Activated B cell treated with CpG ODN at 0.5 μM for 24 hours (primary cell): ENCODE results near the gene SPEF1. TPM values are rescaled to one million over a fixed set of nuclear protein-coding genes. Genes with fewer than 3 reads are reported as not detected.

Source experiments
- ATAC-seq: fragments of 200-7000 bp; cut with Tn5 transposase; one replicate; pipeline ENCODE4 v1.10.0; 2021; ENCODE audit warnings: low read depth, mild to moderate bottlenecking, moderate library complexity
- CTCF ChIA-PET: fragments of 350-600 bp; sonication (Branson Sonifier 250); formaldehyde crosslinking; loops from one replicate; lab custom pipeline; 2021; ENCODE audit warnings: antibody characterized with exemption; lab: Charles Lee
- POLR2A ChIA-PET: fragments of 350-600 bp; sonication (Branson Sonifier 250); formaldehyde crosslinking; loops from one replicate; lab custom pipeline; 2021; ENCODE audit warnings: antibody characterized with exemption; lab: Charles Lee
- DNase-seq: peaks from one replicate; pipeline ENCODE4 v3.0.0; 2022
- H3K27ac Mint-ChIP-seq: one replicate; pipeline ENCODE4 v1.8.0; 2020; ENCODE audit warnings: mixed read lengths
- H3K27me3 Mint-ChIP-seq: one replicate; pipeline ENCODE4 v1.8.0; 2021; ENCODE audit warnings: mixed read lengths
- H3K36me3 Mint-ChIP-seq: one replicate; pipeline ENCODE4 v1.8.0; 2021; ENCODE audit warnings: low read depth, mixed read lengths
- H3K4me1 Mint-ChIP-seq: one replicate; pipeline ENCODE4 v1.8.0; 2021; ENCODE audit warnings: mixed read lengths
- H3K4me3 Mint-ChIP-seq: one replicate; pipeline ENCODE4 v1.8.0; 2020; ENCODE audit warnings: mild to moderate bottlenecking, mixed read lengths
- H3K9me3 Mint-ChIP-seq: one replicate; pipeline ENCODE4 v1.8.0; 2020; ENCODE audit warnings: mixed read lengths
- CTCF ChIP-seq: fragments of 200-600 bp; IDR thresholded peaks from one replicate; pipeline ENCODE4 v1.8.0; 2022; ENCODE audit warnings: antibody characterized with exemption, mild to moderate bottlenecking
- intact Hi-C: fragments of 100-400 bp; cut with micrococcal nuclease; formaldehyde crosslinking; loops from one replicate; pipeline ENCODE4 v1.15.1; 2024
- total RNA-seq: library from RNA; stranded (reverse); gene quantifications from 2 replicates; pipeline ENCODE4 v1.2.3, GENCODE V29; 2022

The SPEF1 gene
- total RNA-seq, 1 donor from 2014 or later: not detected

- DNase-seq: peak; percentile 95
- Mint-ChIP-seq H3K27ac (peak within 1 kb of the TSS; percentile 94), H3K4me3 (peak within 1 kb of the TSS; percentile 90), H3K27me3 (peaks cover 3% of the 10 kb centered on the region), H3K9me3 (no peaks in the 10 kb centered on the region), H3K4me1 (peaks cover 26% of the 10 kb centered on the region), H3K36me3 (peaks cover 1% of the 10 kb centered on the region)
- intact Hi-C loops: loop anchor here (1.0 to 10.0 kb wide), 14 partner anchors 10 to 720 kb away; partner anchors contain the start of genes AP5S1, ATRN, CENPB and DDRGK1
- ChIA-PET POLR2A (interaction anchor here (0.6 to 2.7 kb wide), 17 partner anchors 11 to 1116 kb away, joined by 3 to 45 read pairs (median 6); partner anchors contain the start of genes AP5S1, CDC25B, CENPB and NOP56), CTCF (interaction anchor here (1.3 to 3.6 kb wide), 8 partner anchors 10 to 91 kb away, joined by 3 to 32 read pairs (median 10); partner anchors contain the start of genes AP5S1 and CENPB)
- no peak for TF ChIP-seq CTCF
- peak; percentile 86 for ATAC-seq
Observed at GRCh38 chr20:3767427-3768341, 13.6 kb downstream of the SPEF1 start, which contains the start of gene ADISSP. ADISSP (minus strand) TSS chr20:3767753; CDS start chr20:3760100, 7,653 bp downstream.

GRCh38 chr20:3767110-3767426, 14.2 kb downstream of the SPEF1 start:
- ATAC-seq (no peak), DNase-seq (no peak)
- Mint-ChIP-seq H3K4me3 (peak overlapping the region; percentile 90), H3K36me3 (peaks cover 1% of the 10 kb centered on the region), H3K27ac (peak overlapping the region; percentile 50), H3K4me1 (peaks cover 26% of the 10 kb centered on the region), H3K27me3 (no peaks in the 10 kb centered on the region), H3K9me3 (no peaks in the 10 kb centered on the region)
- POLR2A ChIA-PET: interaction anchor here (0.6 to 2.7 kb wide), 10 partner anchors 11 to 1115 kb away, joined by 3 to 45 read pairs (median 6); partner anchors contain the start of genes AP5S1, CDC25B, CENPB and NOP56
- intact Hi-C loops: loop anchor here (2.0 to 10.0 kb wide), 5 partner anchors 250 to 720 kb away; partner anchors contain the start of genes ATRN, DDRGK1, ITPA and MRPS26
- TF ChIP-seq CTCF: no peak
- CTCF ChIA-PET: interaction anchor here (1.4 to 3.6 kb wide), 4 partner anchors 11 to 22 kb away, joined by 3 to 32 read pairs (median 16); partner anchors contain the start of gene CENPB

- peaks cover 5% of the 10 kb centered on the region for H3K36me3 Mint-ChIP-seq
- CTCF ChIA-PET: interaction anchor here (3.2 to 3.6 kb wide), 2 partner anchors 11 to 13 kb away, joined by 18 to 32 read pairs; no protein-coding TSS in a partner anchor
- intact Hi-C loops: loop anchor here (2.0 to 10.0 kb wide), 5 partner anchors 251 to 719 kb away; partner anchors contain the start of genes ATRN, DDRGK1, ITPA and MRPS26
- H3K9me3 Mint-ChIP-seq: no peaks in the 10 kb centered on the region
- no peak for TF ChIP-seq CTCF
- no peaks in the 10 kb centered on the region for H3K27me3 Mint-ChIP-seq
- DNase-seq: no peak
- no peak for ATAC-seq
- POLR2A ChIA-PET: interaction anchor here (1.5 to 2.7 kb wide), 4 partner anchors 20 to 358 kb away, joined by 3 to 45 read pairs (median 16); partner anchors contain the start of genes AP5S1 and CENPB
- peak overlapping the region; percentile 90 for H3K4me3 Mint-ChIP-seq
- peak overlapping the region; percentile 50 for H3K27ac Mint-ChIP-seq
- H3K4me1 Mint-ChIP-seq: peaks cover 27% of the 10 kb centered on the region
Observed at GRCh38 chr20:3766422-3767109, 14.7 kb downstream of the SPEF1 start.

GRCh38 chr20:3765171-3765882, 15.9 kb downstream of the SPEF1 start:
- no peak overlapping the region for H3K27ac Mint-ChIP-seq
- no peak for DNase-seq
- H3K9me3 Mint-ChIP-seq: no peaks in the 10 kb centered on the region
- peak overlapping the region; percentile 11 for H3K4me3 Mint-ChIP-seq
- intact Hi-C loops: loop anchor here (5.0 to 10.0 kb wide), 4 partner anchors 252 to 718 kb away; partner anchors contain the start of genes ATRN, DDRGK1, ITPA and MRPS26
- peaks cover 6% of the 10 kb centered on the region for H3K36me3 Mint-ChIP-seq
- no peaks in the 10 kb centered on the region for H3K27me3 Mint-ChIP-seq
- POLR2A ChIA-PET: interaction anchor here (0.6 kb wide), 1 partner anchor 117 kb away, joined by 3 read pairs; no protein-coding TSS in a partner anchor
- peaks cover 38% of the 10 kb centered on the region for H3K4me1 Mint-ChIP-seq
- no peak for TF ChIP-seq CTCF
- CTCF ChIA-PET: no interaction called here
- ATAC-seq: no peak
